K562 (cell line): Measurements from ENCODE around the gene CFAP90.

Experiments used
- CBX1 ChIP-seq: sonication (generic); IDR thresholded peaks from 2 replicates; pipeline ENCODE4 v1.6.1; 2016; ENCODE audit warnings: antibody characterized with exemption, low read depth, mild to moderate bottlenecking
- CCAR2 ChIP-seq: fragments of 200-400 bp; formaldehyde crosslinking; IDR thresholded peaks from 2 replicates; pipeline ENCODE4 v1.6.1; 2017; ENCODE audit warnings: mild to moderate bottlenecking, low read depth, low read length
- CREB1 ChIP-seq, 2 experiments: sonication (generic) in 1 of 2; formaldehyde crosslinking in 1 of 2; IDR thresholded peaks; 2 replicates each; pipeline versions ENCODE4 v1.6.1 to v1.8.0; 2012 to 2022; ENCODE audit warnings: inconsistent platforms in 1 of 2, mild to moderate bottlenecking in 1 of 2, missing genetic modification reagents in 1 of 2, moderate library complexity in 1 of 2
- CTCF ChIP-seq, 3 experiments: IDR thresholded peaks in 2 of 3; conservative IDR thresholded peaks in 1 of 3; 2 replicates each; pipeline ENCODE4 v1.5.1; 2011 to 2012; ENCODE audit warnings: low read length in 3 of 3, mild to moderate bottlenecking in 3 of 3, control low read depth in 2 of 3, improper control_type of control experiment in 1 of 3, inconsistent platforms in 1 of 3, low read depth in 1 of 3, mixed read lengths in 1 of 3, moderate library complexity in 1 of 3; ENCODE audit not compliant: insufficient read depth in 2 of 3
- FOXP1 ChIP-seq: sonication (generic); formaldehyde crosslinking; IDR thresholded peaks from 2 replicates; pipeline ENCODE4 v1.8.0; 2022; ENCODE audit warnings: mild to moderate bottlenecking, missing genetic modification reagents
- GTF3C2 ChIP-seq: IDR thresholded peaks from 3 replicates; pipeline ENCODE4 v1.6.1; 2011; ENCODE audit warnings: borderline replicate concordance, mild to moderate bottlenecking, moderate library complexity; ENCODE audit not compliant: insufficient read length; ENCODE audit errors: extremely low read depth
- HIVEP1 ChIP-seq: fragments of 250-450 bp; sonication (Bioruptor Pico); IDR thresholded peaks from 2 replicates; pipeline ENCODE4 v1.4.0; 2020; ENCODE audit warnings: mild to moderate bottlenecking
- MAZ ChIP-seq, 2 experiments: fragments of 450-650 bp in 1 of 2; sonication (generic) in 1 of 2; formaldehyde crosslinking; IDR thresholded peaks in 1 of 2; conservative IDR thresholded peaks in 1 of 2; 2 replicates each; pipeline versions ENCODE4 v1.4.0 to v1.5.0; 2020; ENCODE audit warnings: mild to moderate bottlenecking in 1 of 2, missing genetic modification reagents in 1 of 2
- POLR2A ChIP-seq: fragments of 450-650 bp; conservative IDR thresholded peaks from 2 replicates; pipeline ENCODE4 v1.6.1; 2016
- RCOR1 ChIP-seq, 2 experiments: IDR thresholded peaks; 2 replicates each; pipeline ENCODE4 v1.6.1; 2012; ENCODE audit warnings: low read depth in 2 of 2, low read length in 2 of 2, borderline replicate concordance in 1 of 2, improper control_type of control experiment in 1 of 2
- SAP30 ChIP-seq: fragments of 200-600 bp; sonication (generic); IDR thresholded peaks from 2 replicates; pipeline ENCODE4 v1.6.1; 2012; ENCODE audit warnings: borderline replicate concordance, low read depth, mild to moderate bottlenecking, moderate library complexity, low read length, control low read depth, inconsistent platforms; ENCODE audit not compliant: insufficient read depth, poor library complexity, severe bottlenecking
- ZC3H4 ChIP-seq: sonication (generic); formaldehyde crosslinking; IDR thresholded peaks from 2 replicates; pipeline ENCODE4 v1.9.0; 2021; ENCODE audit warnings: missing genetic modification reagents, borderline replicate concordance

- TF ChIP-seq CBX1 = no peak
- no peak for TF ChIP-seq RCOR1 (IDR thresholded peaks at IDR 0.05; ENCODE audit: borderline replicate concordance in 1 of 2, low read depth in 2 of 2, low read length in 2 of 2)
- no peak for TF ChIP-seq SAP30
- no peak for TF ChIP-seq POLR2A
- TF ChIP-seq CCAR2 = no peak
- no peak for TF ChIP-seq CREB1 (IDR thresholded peaks at IDR 0.05)
- TF ChIP-seq CREB1 (CRISPR knock-in tag; IDR thresholded peaks at IDR 0.05) = no peak
- TF ChIP-seq ZC3H4 (CRISPR knock-in tag) = no peak
- no peak for TF ChIP-seq HIVEP1 (CRISPR knock-in tag)
- TF ChIP-seq FOXP1 = no peak
- TF ChIP-seq CTCF (IDR thresholded peaks at IDR 0.05 in 2 of 3, conservative IDR thresholded peaks at IDR 0.05 in 1 of 3; ENCODE audit: insufficient read depth in 2 of 3, low read depth in 1 of 3, low read length in 3 of 3) = no peak
- TF ChIP-seq MAZ (CRISPR knock-in tag; conservative IDR thresholded peaks at IDR 0.05 in 1 of 2, IDR thresholded peaks at IDR 0.05 in 1 of 2) = no peak
- no peak for TF ChIP-seq GTF3C2
Measured at GRCh38 chr5:7825630-7826029, 25.3 kb downstream of the CFAP90 start.
